HFFc6 (cell line): Measurements from ENCODE around the gene SLAIN1. TPM values are rescaled to one million over a fixed set of nuclear protein-coding genes. Genes with fewer than 3 reads are reported as not detected.

Experiments
- DNase-seq: peaks from one replicate; pipeline ENCODE4 v3.0.0-alpha.2; 2018
- H3K27ac Mint-ChIP-seq: 2 replicates; pipeline ENCODE4 v1.8.0; 2020; ENCODE audit warnings: mild to moderate bottlenecking, mixed read lengths
- H3K27me3 Mint-ChIP-seq: 2 replicates; pipeline ENCODE4 v1.8.0; 2021; ENCODE audit warnings: mild to moderate bottlenecking, moderate library complexity, mixed read lengths; ENCODE audit not compliant: insufficient read depth
- H3K36me3 Mint-ChIP-seq: 2 replicates; pipeline ENCODE4 v1.8.0; 2021; ENCODE audit warnings: low read depth, mixed read lengths
- H3K4me1 Mint-ChIP-seq: 2 replicates; pipeline ENCODE4 v1.8.0; 2020; ENCODE audit warnings: low read depth, mixed read lengths
- H3K4me3 Mint-ChIP-seq: 2 replicates; pipeline ENCODE4 v1.8.0; 2020; ENCODE audit warnings: mild to moderate bottlenecking, moderate library complexity, mixed read lengths
- H3K9me3 Mint-ChIP-seq: 2 replicates; pipeline ENCODE4 v1.8.0; 2020; ENCODE audit warnings: mild to moderate bottlenecking, mixed read lengths
- CTCF ChIP-seq: fragments of 200-600 bp; sonication (generic); IDR thresholded peaks from 2 replicates; pipeline ENCODE4 v1.5.0; 2021; ENCODE audit warnings: antibody characterized with exemption, mild to moderate bottlenecking
- microRNA-seq: library from miRNA; unstranded; fragments of <30 nt; microRNA quantifications from one replicate; pipeline ENCODE4, GENCODE V29; 2019
- total RNA-seq, 6 experiments: library from RNA; stranded (reverse); fragmentation: NEBNext Ultra II Directional; extraction: Animal tissue kit (Norgen Biotek cat#: 25700); gene quantifications; 2 replicates in 1 of 6; 3 replicates in 5 of 6; pipeline ENCODE4 v1.2.3, GENCODE V29; 2021

Gene SLAIN1
- total RNA-seq, 6 experiments from 2014 or later = 0.09 to 0.56 (median 0.24) TPM; not detected in 3

- no peak for TF ChIP-seq CTCF
- no peak overlapping the region for H3K4me3 Mint-ChIP-seq
- H3K4me1 Mint-ChIP-seq = no peaks in the 10 kb centered on the region
- H3K36me3 Mint-ChIP-seq = no peaks in the 10 kb centered on the region
- no peak for DNase-seq
- H3K9me3 Mint-ChIP-seq = peaks cover 17% of the 10 kb centered on the region
- H3K27ac Mint-ChIP-seq = no peak overlapping the region
- no peaks in the 10 kb centered on the region; the same call in 1 of the 2 replicates for H3K27me3 Mint-ChIP-seq
Observed at GRCh38 chr13:77807431-77808135, 110.1 kb downstream of the SLAIN1 start.

- DNase-seq = peak; percentile 1
- H3K9me3 Mint-ChIP-seq = peaks cover 29% of the 10 kb centered on the region
- no peak overlapping the region for H3K4me3 Mint-ChIP-seq
- TF ChIP-seq CTCF = no peak
- no peaks in the 10 kb centered on the region for H3K36me3 Mint-ChIP-seq
- H3K27ac Mint-ChIP-seq = no peak overlapping the region
- no peaks in the 10 kb centered on the region for H3K4me1 Mint-ChIP-seq
- H3K27me3 Mint-ChIP-seq = no peaks in the 10 kb centered on the region; the same call in 1 of the 2 replicates
Observed at GRCh38 chr13:77810430-77810829, 112.9 kb downstream of the SLAIN1 start.

- no peak for DNase-seq
- Mint-ChIP-seq H3K36me3 (no peaks in the 10 kb centered on the region), H3K4me1 (no peaks in the 10 kb centered on the region), H3K9me3 (peaks cover 29% of the 10 kb centered on the region), H3K27me3 (no peaks in the 10 kb centered on the region; the same call in 1 of the 2 replicates), H3K4me3 (no peak overlapping the region), H3K27ac (no peak overlapping the region)
- TF ChIP-seq CTCF = no peak
Observed at GRCh38 chr13:77810878-77811277, 113.4 kb downstream of the SLAIN1 start.

GRCh38 chr13:77811381-77811780, 113.9 kb downstream of the SLAIN1 start:
- Mint-ChIP-seq H3K4me3 (no peak overlapping the region), H3K36me3 (no peaks in the 10 kb centered on the region), H3K27me3 (no peaks in the 10 kb centered on the region; the same call in 1 of the 2 replicates), H3K4me1 (no peaks in the 10 kb centered on the region), H3K9me3 (peaks cover 28% of the 10 kb centered on the region), H3K27ac (no peak overlapping the region)
- TF ChIP-seq CTCF = no peak
- no peak for DNase-seq

- H3K4me1 Mint-ChIP-seq = no peaks in the 10 kb centered on the region
- H3K4me3 Mint-ChIP-seq = no peak overlapping the region
- DNase-seq = no peak
- TF ChIP-seq CTCF = no peak
- H3K9me3 Mint-ChIP-seq = peaks cover 22% of the 10 kb centered on the region
- H3K27me3 Mint-ChIP-seq = no peaks in the 10 kb centered on the region
- H3K27ac Mint-ChIP-seq = no peak overlapping the region
- H3K36me3 Mint-ChIP-seq = no peaks in the 10 kb centered on the region
Observed at GRCh38 chr13:77811981-77812380, 114.5 kb downstream of the SLAIN1 start.

Small RNA genes lying within 50 kb of the gene (microRNA-seq; reads per million reads assigned to microRNA genes)
- gene MIR3665 = not detected

Other genes with a start within 250 kb of the SLAIN1 start
- gene SCEL, start 162.0 kb upstream of the SLAIN1 start, total RNA-seq = not detected
- not detected for gene EDNRB, start 221.1 kb downstream of the SLAIN1 start, total RNA-seq